ENCODE measurements around the gene RLBP1. TPM values are rescaled to one million over a fixed set of nuclear protein-coding genes. Genes with fewer than 3 reads are reported as not detected.

Gene RLBP1
- total RNA-seq, 1 donor from 2014 or later = not detected

- intact Hi-C loops (cut with micrococcal nuclease) = no loop called here
- TF ChIP-seq, protein P1, sequence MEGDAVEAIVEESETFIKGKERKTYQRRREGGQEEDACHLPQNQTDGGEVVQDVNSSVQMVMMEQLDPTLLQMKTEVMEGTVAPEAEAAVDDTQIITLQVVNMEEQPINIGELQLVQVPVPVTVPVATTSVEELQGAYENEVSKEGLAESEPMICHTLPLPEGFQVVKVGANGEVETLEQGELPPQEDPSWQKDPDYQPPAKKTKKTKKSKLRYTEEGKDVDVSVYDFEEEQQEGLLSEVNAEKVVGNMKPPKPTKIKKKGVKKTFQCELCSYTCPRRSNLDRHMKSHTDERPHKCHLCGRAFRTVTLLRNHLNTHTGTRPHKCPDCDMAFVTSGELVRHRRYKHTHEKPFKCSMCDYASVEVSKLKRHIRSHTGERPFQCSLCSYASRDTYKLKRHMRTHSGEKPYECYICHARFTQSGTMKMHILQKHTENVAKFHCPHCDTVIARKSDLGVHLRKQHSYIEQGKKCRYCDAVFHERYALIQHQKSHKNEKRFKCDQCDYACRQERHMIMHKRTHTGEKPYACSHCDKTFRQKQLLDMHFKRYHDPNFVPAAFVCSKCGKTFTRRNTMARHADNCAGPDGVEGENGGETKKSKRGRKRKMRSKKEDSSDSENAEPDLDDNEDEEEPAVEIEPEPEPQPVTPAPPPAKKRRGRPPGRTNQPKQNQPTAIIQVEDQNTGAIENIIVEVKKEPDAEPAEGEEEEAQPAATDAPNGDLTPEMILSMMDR (IDR thresholded peaks at IDR 0.05; ENCODE audit: borderline replicate concordance) = no peak
Measured at GRCh38 chr15:89215627-89216026, 5.8 kb downstream of the RLBP1 start.

GRCh38 chr15:89211678-89212170 lies 9.7 kb downstream of the RLBP1 start:
- H3K4me3 ChIP-seq = no peak overlapping the region
- no peak for DNase-seq
- intact Hi-C loops (cut with micrococcal nuclease) = no loop called here
- no peak overlapping the region for H3K27ac ChIP-seq (replicated peaks)
- H3K4me1 ChIP-seq = peaks cover 6% of the 10 kb centered on the region
- TF ChIP-seq, protein P1 (IDR thresholded peaks at IDR 0.05; ENCODE audit: borderline replicate concordance) = no peak
- H3K27me3 ChIP-seq (ENCODE audit: low read depth) = no peaks in the 10 kb centered on the region
- H3K9me3 ChIP-seq (replicated peaks) = no peaks in the 10 kb centered on the region
- no peaks in the 10 kb centered on the region for H3K36me3 ChIP-seq

More at GRCh38 chr15:89215627-89216026, 5.8 kb downstream of the RLBP1 start:
- Histone ChIP-seq H3K4me3 (no peak overlapping the region), H3K36me3 (no peaks in the 10 kb centered on the region), H3K4me1 (no peaks in the 10 kb centered on the region), H3K27ac (replicated peaks) (no peak overlapping the region), H3K9me3 (replicated peaks) (no peaks in the 10 kb centered on the region), H3K27me3 (ENCODE audit: low read depth) (no peaks in the 10 kb centered on the region)
- DNase-seq = no peak

GRCh38 chr15:89209057-89209456 lies 12.3 kb downstream of the RLBP1 start:
- no peak overlapping the region for H3K4me3 ChIP-seq
- H3K4me1 ChIP-seq = peaks cover 8% of the 10 kb centered on the region
- H3K9me3 ChIP-seq (replicated peaks) = no peaks in the 10 kb centered on the region
- intact Hi-C loops (cut with micrococcal nuclease) = no loop called here
- no peak for DNase-seq
- no peaks in the 10 kb centered on the region for H3K36me3 ChIP-seq
- H3K27me3 ChIP-seq (ENCODE audit: low read depth) = no peaks in the 10 kb centered on the region
- no peak overlapping the region for H3K27ac ChIP-seq (replicated peaks)
- TF ChIP-seq, protein P1 (IDR thresholded peaks at IDR 0.05; ENCODE audit: borderline replicate concordance) = no peak

GRCh38 chr15:89208256-89208655 lies 13.1 kb downstream of the RLBP1 start:
- TF ChIP-seq, protein P1 (IDR thresholded peaks at IDR 0.05; ENCODE audit: borderline replicate concordance) = no peak
- Histone ChIP-seq H3K36me3 (no peaks in the 10 kb centered on the region), H3K27me3 (ENCODE audit: low read depth) (no peaks in the 10 kb centered on the region), H3K4me1 (peaks cover 8% of the 10 kb centered on the region), H3K9me3 (replicated peaks) (no peaks in the 10 kb centered on the region), H3K4me3 (no peak overlapping the region), H3K27ac (replicated peaks) (no peak overlapping the region)
- intact Hi-C loops (cut with micrococcal nuclease) = no loop called here
- no peak for DNase-seq

DNA sequence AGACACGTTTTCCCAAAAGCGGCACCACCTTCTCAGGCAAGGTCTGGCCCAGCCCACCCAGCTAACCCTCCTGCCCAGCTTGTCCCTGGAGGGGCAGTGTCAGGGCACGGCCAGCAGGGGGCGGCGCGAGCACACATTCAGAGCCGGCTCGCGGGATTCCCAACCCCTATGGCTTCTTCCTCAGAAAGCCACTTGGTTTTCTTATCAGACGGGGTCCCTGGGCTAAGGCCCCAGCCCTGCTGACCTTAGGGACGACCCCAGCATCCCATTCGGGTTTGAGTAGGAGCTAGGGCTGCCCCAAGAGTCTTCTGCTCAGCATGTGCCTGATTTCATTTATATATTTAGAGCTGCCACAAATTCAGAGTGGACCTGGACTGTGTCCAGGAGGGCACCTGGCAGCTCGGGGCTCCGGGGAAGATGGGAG lies 14.5 kb downstream of the RLBP1 start:
- TF ChIP-seq, protein P1 (IDR thresholded peaks at IDR 0.05; ENCODE audit: borderline replicate concordance) = peak; percentile 98
- intact Hi-C loops (cut with micrococcal nuclease) = no loop called here
- peak; percentile 67 for DNase-seq
- Histone ChIP-seq H3K27ac (replicated peaks) (no peak overlapping the region), H3K36me3 (no peaks in the 10 kb centered on the region), H3K4me1 (peaks cover 8% of the 10 kb centered on the region), H3K4me3 (peak overlapping the region; percentile 24), H3K27me3 (ENCODE audit: low read depth) (no peaks in the 10 kb centered on the region), H3K9me3 (replicated peaks) (no peaks in the 10 kb centered on the region)
